Epidermal melanocyte (primary cell): Measurements from ENCODE around the gene TBC1D16.
A peak's percentile ranks its signal among the peaks of the same experiment; 100 is the strongest.
"Not testable (repeated sequence)": the region's sequence is repeated elsewhere in the genome, so short reads cannot be mapped to it uniquely, and the experiment has no call there.

Experiments
- DNase-seq: peaks from one replicate; pipeline ENCODE4 v3.0.0; 2011; ENCODE audit warnings: low spot score; ENCODE audit not compliant: insufficient read length

Gene TBC1D16

GRCh38 chr17:80051681-80052080 is 16.0 kb upstream of the TBC1D16 start:
- DNase-seq = no peak

GRCh38 chr17:80050706-80051105 is 15.0 kb upstream of the TBC1D16 start:
- no peak for DNase-seq

- no peak for DNase-seq
These were observed 14.3 kb upstream of the TBC1D16 start for GRCh38 chr17:80049986-80050385.

- no peak for DNase-seq
These were observed 11.5 kb upstream of the TBC1D16 start for GRCh38 chr17:80047176-80047575.

GRCh38 chr17:80046709-80047108 is 11.0 kb upstream of the TBC1D16 start:
- not testable (repeated sequence) for DNase-seq

GRCh38 chr17:80045703-80046102 is 10.0 kb upstream of the TBC1D16 start:
- no peak for DNase-seq

- no peak for DNase-seq
These were observed 8.3 kb upstream of the TBC1D16 start for GRCh38 chr17:80043963-80044362.

- no peak for DNase-seq
These were observed 1.2 kb upstream of the TBC1D16 start for GRCh38 chr17:80036715-80037477.

- peak; percentile 88 for DNase-seq
These were observed 454 bp upstream of the TBC1D16 start, which contains the start of gene CCDC40 for GRCh38 chr17:80035937-80036714. Gene CCDC40 (plus strand): TSS chr17:80036642. CDS start chr17:80036663, 21 bp downstream.

GRCh38 chr17:80034791-80035686 is 633 bp downstream of the TBC1D16 start:
- DNase-seq = no peak

GRCh38 chr17:80033840-80034239 is 1.8 kb downstream of the TBC1D16 start:
- DNase-seq = no peak

GRCh38 chr17:80032614-80033171 is 3.0 kb downstream of the TBC1D16 start:
- DNase-seq = no peak

GRCh38 chr17:80031691-80032430 is 3.8 kb downstream of the TBC1D16 start:
- no peak for DNase-seq

- no peak for DNase-seq
These were observed 4.8 kb downstream of the TBC1D16 start for GRCh38 chr17:80030730-80031410.

- DNase-seq = peak; percentile 68
These were observed 6.3 kb downstream of the TBC1D16 start for GRCh38 chr17:80029258-80029974.

GRCh38 chr17:80028030-80028429 is 7.6 kb downstream of the TBC1D16 start:
- no peak for DNase-seq

- no peak for DNase-seq
These were observed 8.6 kb downstream of the TBC1D16 start for GRCh38 chr17:80027043-80027435.

- DNase-seq = no peak
These were observed 9.2 kb downstream of the TBC1D16 start for GRCh38 chr17:80026359-80027042.

- DNase-seq = no peak
These were observed 9.9 kb downstream of the TBC1D16 start for GRCh38 chr17:80025796-80026195.
